Mucosa of stomach (tissue), 1 donor: ENCODE results near the gene RNF149.

Source experiments
- H3K27me3 ChIP-seq: one replicate; pipeline ENCODE4 v1.7.0; 2013; ENCODE audit warnings: mild to moderate bottlenecking, low read length; ENCODE audit not compliant: control insufficient read depth, insufficient read depth
- H3K36me3 ChIP-seq: one replicate; pipeline ENCODE4 v1.7.0; 2013; ENCODE audit warnings: low read length; ENCODE audit not compliant: control insufficient read depth, insufficient read depth
- H3K4me1 ChIP-seq: one replicate; pipeline ENCODE4 v1.7.0; 2013; ENCODE audit warnings: mild to moderate bottlenecking, low read length; ENCODE audit not compliant: control insufficient read depth, insufficient read depth
- H3K4me3 ChIP-seq: one replicate; pipeline ENCODE4 v1.7.0; 2013; ENCODE audit warnings: low read length
- H3K9ac ChIP-seq: one replicate; pipeline ENCODE4 v1.7.0; 2013; ENCODE audit warnings: mild to moderate bottlenecking, low read length, moderate library complexity
- H3K9me3 ChIP-seq: one replicate; pipeline ENCODE4 v1.7.0; 2013; ENCODE audit warnings: mild to moderate bottlenecking, low read length, moderate library complexity; ENCODE audit not compliant: control insufficient read depth
- donor health status: Pancreatic carcinoma.

RNF149 gene

GRCh38 chr2:101303688-101304087 is 4.8 kb downstream of the RNF149 start:
- H3K4me3 ChIP-seq, result no peak overlapping the region

GRCh38 chr2:101302016-101302415 is 6.5 kb downstream of the RNF149 start:
- no peaks in the 10 kb centered on the region for H3K9me3 ChIP-seq
- H3K4me3 ChIP-seq, result no peak overlapping the region
- no peak overlapping the region for H3K9ac ChIP-seq
- H3K4me1 ChIP-seq, result peaks cover 17% of the 10 kb centered on the region
- no peaks in the 10 kb centered on the region for H3K27me3 ChIP-seq
- H3K36me3 ChIP-seq, result no peaks in the 10 kb centered on the region

More at GRCh38 chr2:101303688-101304087, 4.8 kb downstream of the RNF149 start:
- H3K9ac ChIP-seq, result no peak overlapping the region
- peaks cover 17% of the 10 kb centered on the region for H3K4me1 ChIP-seq
- H3K36me3 ChIP-seq, result no peaks in the 10 kb centered on the region
- no peaks in the 10 kb centered on the region for H3K27me3 ChIP-seq
- no peaks in the 10 kb centered on the region for H3K9me3 ChIP-seq

DNA sequence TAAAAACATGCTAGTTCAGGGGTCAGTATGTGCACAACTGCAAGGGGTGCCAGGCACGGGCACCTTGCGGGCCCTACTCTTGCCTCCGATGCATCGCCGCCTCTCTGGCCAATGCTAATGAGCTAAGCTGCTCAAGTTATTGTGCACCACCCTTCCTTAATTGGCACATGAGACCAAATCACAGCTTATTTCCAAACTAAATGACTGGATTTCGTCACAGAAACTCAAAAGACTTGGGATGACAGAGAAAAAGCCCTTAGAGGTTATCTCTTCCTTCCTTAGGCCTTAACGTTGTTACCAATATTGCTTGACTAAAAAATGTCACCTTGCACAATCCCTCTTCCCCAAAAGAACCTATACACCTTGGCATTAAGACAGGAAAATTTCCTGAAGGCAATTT is 7.7 kb downstream of the RNF149 start:
- Histone ChIP-seq H3K27me3 (no peaks in the 10 kb centered on the region), H3K36me3 (no peaks in the 10 kb centered on the region), H3K9ac (no peak overlapping the region), H3K4me1 (peaks cover 14% of the 10 kb centered on the region), H3K9me3 (no peaks in the 10 kb centered on the region), H3K4me3 (no peak overlapping the region)

GRCh38 chr2:101300164-101300563 is 8.3 kb downstream of the RNF149 start:
- H3K4me1 ChIP-seq, result peaks cover 15% of the 10 kb centered on the region
- no peaks in the 10 kb centered on the region for H3K27me3 ChIP-seq
- no peak overlapping the region for H3K4me3 ChIP-seq
- H3K9me3 ChIP-seq, result no peaks in the 10 kb centered on the region
- no peaks in the 10 kb centered on the region for H3K36me3 ChIP-seq
- H3K9ac ChIP-seq, result no peak overlapping the region

GRCh38 chr2:101299604-101300003 is 8.9 kb downstream of the RNF149 start:
- peaks cover 21% of the 10 kb centered on the region for H3K4me1 ChIP-seq
- H3K4me3 ChIP-seq, result no peak overlapping the region
- H3K9ac ChIP-seq, result no peak overlapping the region

GRCh38 chr2:101297383-101297782 is 11.1 kb downstream of the RNF149 start:
- H3K9ac ChIP-seq, result no peak overlapping the region
- peaks cover 24% of the 10 kb centered on the region for H3K4me1 ChIP-seq
- H3K9me3 ChIP-seq, result no peaks in the 10 kb centered on the region
- H3K36me3 ChIP-seq, result no peaks in the 10 kb centered on the region
- no peaks in the 10 kb centered on the region for H3K27me3 ChIP-seq
- H3K4me3 ChIP-seq, result no peak overlapping the region

More at GRCh38 chr2:101299604-101300003, 8.9 kb downstream of the RNF149 start:
- Histone ChIP-seq H3K27me3 (no peaks in the 10 kb centered on the region), H3K9me3 (no peaks in the 10 kb centered on the region), H3K36me3 (no peaks in the 10 kb centered on the region)

DNA sequence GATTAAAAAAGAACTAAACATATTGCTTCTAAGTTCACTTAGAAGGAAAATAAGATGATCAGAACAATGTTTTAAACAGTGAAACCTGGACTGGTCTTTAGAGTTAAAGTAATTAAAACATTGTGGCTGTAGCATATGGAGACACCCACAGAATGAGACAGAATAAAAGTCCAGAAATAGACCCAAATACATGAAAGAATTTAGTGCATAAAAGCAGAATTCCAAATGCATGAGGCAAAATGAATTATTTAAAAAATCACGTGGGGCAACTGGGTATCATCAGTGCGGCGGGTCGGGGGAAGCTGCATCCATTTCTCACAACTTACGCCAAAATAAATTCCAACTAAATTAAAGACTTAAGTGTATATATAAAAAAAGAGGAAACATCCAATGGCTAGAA is 12.1 kb downstream of the RNF149 start:
- no peaks in the 10 kb centered on the region for H3K9me3 ChIP-seq
- H3K4me1 ChIP-seq, result peaks cover 24% of the 10 kb centered on the region

DNA sequence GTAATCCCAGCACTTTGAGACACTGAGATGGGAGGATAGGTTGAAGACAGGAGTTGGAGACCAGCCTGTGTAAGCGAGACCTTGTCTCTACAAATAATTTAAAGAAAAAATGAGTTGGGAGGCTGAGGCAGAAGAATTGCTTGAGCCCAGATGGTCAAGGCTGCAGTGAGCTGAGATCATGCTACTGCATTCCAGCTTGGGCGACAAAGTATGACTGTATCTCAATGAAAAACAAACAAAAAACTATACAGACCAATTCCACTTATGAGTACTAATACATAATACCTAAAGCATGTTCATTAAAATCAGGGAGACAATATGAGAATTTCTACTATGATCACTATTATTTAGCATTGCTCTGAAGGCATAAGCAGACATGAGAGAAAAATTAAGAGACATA is 12.6 kb downstream of the RNF149 start:
- Histone ChIP-seq H3K27me3 (no peaks in the 10 kb centered on the region), H3K9me3 (no peaks in the 10 kb centered on the region), H3K4me1 (peaks cover 24% of the 10 kb centered on the region), H3K4me3 (no peak overlapping the region), H3K36me3 (no peaks in the 10 kb centered on the region), H3K9ac (no peak overlapping the region)

More for the DNA sequence above, 12.1 kb downstream of the RNF149 start:
- no peak overlapping the region for H3K9ac ChIP-seq
- no peaks in the 10 kb centered on the region for H3K27me3 ChIP-seq
- no peaks in the 10 kb centered on the region for H3K36me3 ChIP-seq
- no peak overlapping the region for H3K4me3 ChIP-seq

GRCh38 chr2:101294861-101295260 is 13.6 kb downstream of the RNF149 start:
- no peaks in the 10 kb centered on the region for H3K27me3 ChIP-seq
- H3K9ac ChIP-seq, result no peak overlapping the region
- H3K4me1 ChIP-seq, result peaks cover 24% of the 10 kb centered on the region
- H3K9me3 ChIP-seq, result no peaks in the 10 kb centered on the region
- no peak overlapping the region for H3K4me3 ChIP-seq
- no peaks in the 10 kb centered on the region for H3K36me3 ChIP-seq

- Histone ChIP-seq H3K36me3 (no peaks in the 10 kb centered on the region), H3K27me3 (no peaks in the 10 kb centered on the region)
Observed at GRCh38 chr2:101293544-101293943, 15.0 kb downstream of the RNF149 start.

DNA sequence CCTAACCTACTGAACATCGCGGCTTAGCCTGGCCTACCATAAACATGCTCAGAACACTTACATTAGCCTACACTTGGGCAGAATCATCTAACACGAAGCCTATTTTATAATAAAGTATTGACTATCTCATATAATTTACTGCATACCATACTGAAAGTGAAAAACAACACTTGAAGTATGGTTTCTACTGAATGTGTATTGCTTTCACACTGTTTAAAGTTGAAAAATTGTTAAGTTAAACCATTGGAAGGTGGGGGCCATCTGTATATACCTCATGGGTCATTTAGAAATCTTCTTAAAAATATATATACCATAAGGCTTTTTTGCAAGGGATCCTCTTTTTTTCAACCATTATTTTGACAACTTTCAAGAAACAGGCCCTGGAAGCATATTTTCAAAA is 16.5 kb downstream of the RNF149 start:
- H3K4me1 ChIP-seq, result peaks cover 24% of the 10 kb centered on the region
- no peaks in the 10 kb centered on the region for H3K9me3 ChIP-seq
- no peaks in the 10 kb centered on the region for H3K27me3 ChIP-seq
- H3K9ac ChIP-seq, result no peak overlapping the region
- H3K4me3 ChIP-seq, result no peak overlapping the region
- H3K36me3 ChIP-seq, result no peaks in the 10 kb centered on the region

More at GRCh38 chr2:101293544-101293943, 15.0 kb downstream of the RNF149 start:
- Histone ChIP-seq H3K4me1 (peaks cover 24% of the 10 kb centered on the region), H3K9ac (no peak overlapping the region), H3K4me3 (no peak overlapping the region), H3K9me3 (no peaks in the 10 kb centered on the region)

- no peak overlapping the region for H3K4me3 ChIP-seq
- H3K27me3 ChIP-seq, result no peaks in the 10 kb centered on the region
- H3K9me3 ChIP-seq, result no peaks in the 10 kb centered on the region
- no peak overlapping the region for H3K9ac ChIP-seq
- H3K36me3 ChIP-seq, result peaks cover under 1% of the 10 kb centered on the region
- H3K4me1 ChIP-seq, result peaks cover 19% of the 10 kb centered on the region
Observed at GRCh38 chr2:101290711-101291110, 17.8 kb downstream of the RNF149 start.

DNA sequence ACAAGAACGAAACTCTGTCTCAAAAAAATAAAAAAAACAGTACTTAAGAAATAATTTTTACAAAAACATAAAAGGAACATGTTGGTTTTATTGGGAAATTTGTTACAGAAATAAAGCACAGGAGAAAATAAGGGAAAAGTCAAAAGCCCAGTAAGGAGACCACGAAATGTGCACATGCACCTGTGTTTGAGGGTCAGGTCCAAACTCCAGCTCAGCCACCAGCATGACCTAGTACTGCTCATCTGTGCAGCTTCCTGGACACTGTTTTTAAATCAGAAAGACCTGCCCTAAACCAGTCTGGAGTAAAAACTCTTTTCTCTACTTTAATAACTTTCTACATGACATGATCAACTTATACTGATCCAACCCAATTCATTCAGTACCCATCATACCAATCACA is 21.2 kb downstream of the RNF149 start:
- no peaks in the 10 kb centered on the region for H3K4me1 ChIP-seq
- no peak overlapping the region for H3K9ac ChIP-seq
- H3K4me3 ChIP-seq, result no peak overlapping the region
- H3K36me3 ChIP-seq, result peaks cover 11% of the 10 kb centered on the region
- H3K27me3 ChIP-seq, result no peaks in the 10 kb centered on the region
- H3K9me3 ChIP-seq, result no peaks in the 10 kb centered on the region
